GM23338 (cell line): ENCODE results near the gene ALDH18A1. TPM values are rescaled to one million over a fixed set of nuclear protein-coding genes. Genes with fewer than 3 reads are reported as not detected.

Experiments used
- ATAC-seq: fragments of 200-7000 bp; cut with Tn5 transposase; 3 replicates; pipeline ENCODE4 v1.9.1; 2020
- DNase-seq: peaks from one replicate; pipeline ENCODE4 v3.0.0-alpha.2; 2015; ENCODE audit warnings: low spot score
- H2AFZ ChIP-seq: fragments of 200-600 bp; sonication (generic); 2 replicates; pipeline ENCODE4 v1.8.0; 2016; ENCODE audit warnings: antibody characterized with exemption, mild to moderate bottlenecking, moderate library complexity
- H3F3A ChIP-seq: fragments of 200-600 bp; sonication (generic); replicated peaks from 2 replicates; pipeline ENCODE4 v1.8.0; 2017; ENCODE audit warnings: antibody characterized with exemption, mixed run types, low read depth
- H3K27ac ChIP-seq: fragments of 200-600 bp; sonication (generic); 2 replicates; pipeline ENCODE4 v1.6.1; 2016; ENCODE audit warnings: low read depth
- H3K27me3 ChIP-seq: fragments of 200-600 bp; sonication (generic); 2 replicates; pipeline ENCODE4 v1.8.0; 2016; ENCODE audit warnings: mild to moderate bottlenecking, mixed run types, moderate library complexity; ENCODE audit not compliant: insufficient read depth
- H3K36me3 ChIP-seq: fragments of 200-600 bp; sonication (generic); 2 replicates; pipeline ENCODE4 v1.8.0; 2016; ENCODE audit warnings: mild to moderate bottlenecking; ENCODE audit not compliant: insufficient read depth
- H3K4me1 ChIP-seq: fragments of 200-600 bp; sonication (generic); 2 replicates; pipeline ENCODE4 v1.8.0; 2016; ENCODE audit warnings: mild to moderate bottlenecking, moderate library complexity; ENCODE audit not compliant: insufficient read depth
- H3K4me2 ChIP-seq: fragments of 200-600 bp; sonication (generic); 2 replicates; pipeline ENCODE4 v1.7.1; 2017; ENCODE audit warnings: mixed run types
- H3K4me3 ChIP-seq: fragments of 200-600 bp; sonication (generic); 2 replicates; pipeline ENCODE4 v1.6.1; 2016; ENCODE audit warnings: mixed run types
- H3K79me2 ChIP-seq: fragments of 200-600 bp; sonication (generic); replicated peaks from 2 replicates; pipeline ENCODE4 v1.8.0; 2017; ENCODE audit warnings: mild to moderate bottlenecking; ENCODE audit not compliant: insufficient read depth
- H3K9me2 ChIP-seq: fragments of 200-600 bp; sonication (generic); 2 replicates; pipeline ENCODE4 v1.8.0; 2017; ENCODE audit not compliant: insufficient read depth
- H4K20me1 ChIP-seq: fragments of 200-600 bp; sonication (generic); replicated peaks from 2 replicates; pipeline ENCODE4 v1.8.0; 2017; ENCODE audit warnings: mild to moderate bottlenecking; ENCODE audit not compliant: insufficient read depth
- H3K27ac Mint-ChIP-seq: 2 replicates; pipeline ENCODE4 v1.8.0; 2020; ENCODE audit warnings: inconsistent platforms, mild to moderate bottlenecking, moderate library complexity, mixed read lengths
- H3K27me3 Mint-ChIP-seq: 3 replicates; pipeline ENCODE4 v1.8.0; 2022; ENCODE audit warnings: low read depth, mild to moderate bottlenecking, moderate library complexity, mixed read lengths, inconsistent platforms; ENCODE audit not compliant: insufficient read depth, poor library complexity
- H3K36me3 Mint-ChIP-seq: 3 replicates; pipeline ENCODE4 v1.8.0; 2021; ENCODE audit warnings: low read depth, mild to moderate bottlenecking, inconsistent platforms, moderate library complexity, mixed read lengths
- H3K4me1 Mint-ChIP-seq: 3 replicates; pipeline ENCODE4 v1.8.0; 2020; ENCODE audit warnings: mild to moderate bottlenecking, inconsistent platforms, mixed read lengths
- H3K4me3 Mint-ChIP-seq: 3 replicates; pipeline ENCODE4 v1.8.0; 2021; ENCODE audit warnings: moderate library complexity, mild to moderate bottlenecking, inconsistent platforms, mixed read lengths
- H3K9me3 Mint-ChIP-seq: 3 replicates; pipeline ENCODE4 v1.8.0; 2020; ENCODE audit warnings: moderate library complexity, mild to moderate bottlenecking, inconsistent platforms, mixed read lengths
- CREB1 ChIP-seq: fragments of 250-450 bp; sonication (Bioruptor Pico); IDR thresholded peaks from 2 replicates; pipeline ENCODE4 v1.5.0; 2020; ENCODE audit warnings: low read depth, mild to moderate bottlenecking, moderate library complexity
- EZH2 ChIP-seq: fragments of 200-600 bp; sonication (generic); IDR thresholded peaks from one replicate; pipeline ENCODE4 v1.8.0; 2017; ENCODE audit warnings: antibody characterized with exemption, mild to moderate bottlenecking, low read depth; ENCODE audit not compliant: unreplicated experiment
- EZH2phosphoT487 ChIP-seq: fragments of 200-600 bp; sonication (generic); IDR thresholded peaks from one replicate; pipeline ENCODE4 v1.8.1; 2018; ENCODE audit warnings: antibody characterized with exemption; ENCODE audit not compliant: unreplicated experiment
- JUNB ChIP-seq: IDR thresholded peaks from one replicate; pipeline ENCODE4 v1.6.1; 2016; ENCODE audit warnings: antibody characterized with exemption; ENCODE audit not compliant: unreplicated experiment
- NANOG ChIP-seq: IDR thresholded peaks from 2 replicates; pipeline ENCODE4 v1.6.1; 2016; ENCODE audit warnings: antibody characterized with exemption, borderline replicate concordance
- POLR2AphosphoS5 ChIP-seq: IDR thresholded peaks from 2 replicates; pipeline ENCODE4 v1.6.1; 2016; ENCODE audit warnings: antibody characterized with exemption, low read depth
- STAT1 ChIP-seq: IDR thresholded peaks from one replicate; pipeline ENCODE4 v1.6.1; 2016; ENCODE audit warnings: antibody characterized with exemption; ENCODE audit not compliant: unreplicated experiment
- ZNF331 ChIP-seq: fragments of 250-450 bp; sonication (Bioruptor Pico); IDR thresholded peaks from 2 replicates; pipeline ENCODE4 v1.5.0; 2020; ENCODE audit warnings: low read depth, mild to moderate bottlenecking, moderate library complexity
- polyA plus RNA-seq: library from polyadenylated mRNA; unstranded; fragments of >200 nt; fragmentation: Nextera tagmentation; extraction: Ambion mirVana; gene quantifications from 2 replicates; pipeline ENCODE4 v1.2.1, GENCODE V29; 2016
- total RNA-seq: library from RNA; depleted of rRNA; stranded (reverse); fragments of >200 nt; shearing (Covaris generic); gene quantifications from 2 replicates; pipeline ENCODE4 v1.2.3, GENCODE V29; 2014
- TF ChIP-seq, protein P1 (sequence below): fragments of 250-450 bp; sonication (Bioruptor Pico); IDR thresholded peaks from 2 replicates; pipeline ENCODE4 v1.5.0; 2020; ENCODE audit warnings: mild to moderate bottlenecking, moderate library complexity
- TF ChIP-seq, protein P2 (sequence below): IDR thresholded peaks from 2 replicates; pipeline ENCODE4 v1.6.1; 2016; ENCODE audit warnings: antibody characterized with exemption
- TF ChIP-seq, protein P3 (sequence below): IDR thresholded peaks from one replicate; pipeline ENCODE4 v1.6.1; 2018; ENCODE audit warnings: antibody characterized with exemption; ENCODE audit not compliant: unreplicated experiment
- TF ChIP-seq, protein P4 (sequence below), 2 experiments: fragments of 200-600 bp in 1 of 2; sonication (generic) in 1 of 2; conservative IDR thresholded peaks; 2 replicates each; pipeline versions ENCODE4 v1.5.1 to v1.6.1; 2016 to 2017; ENCODE audit warnings: antibody characterized with exemption in 2 of 2, low read depth in 2 of 2, mild to moderate bottlenecking in 2 of 2, moderate library complexity in 1 of 2

The ALDH18A1 gene
- total and polyA plus RNA-seq, 2 experiments from 2014 or later, result 35.1 to 117 TPM

DNA sequence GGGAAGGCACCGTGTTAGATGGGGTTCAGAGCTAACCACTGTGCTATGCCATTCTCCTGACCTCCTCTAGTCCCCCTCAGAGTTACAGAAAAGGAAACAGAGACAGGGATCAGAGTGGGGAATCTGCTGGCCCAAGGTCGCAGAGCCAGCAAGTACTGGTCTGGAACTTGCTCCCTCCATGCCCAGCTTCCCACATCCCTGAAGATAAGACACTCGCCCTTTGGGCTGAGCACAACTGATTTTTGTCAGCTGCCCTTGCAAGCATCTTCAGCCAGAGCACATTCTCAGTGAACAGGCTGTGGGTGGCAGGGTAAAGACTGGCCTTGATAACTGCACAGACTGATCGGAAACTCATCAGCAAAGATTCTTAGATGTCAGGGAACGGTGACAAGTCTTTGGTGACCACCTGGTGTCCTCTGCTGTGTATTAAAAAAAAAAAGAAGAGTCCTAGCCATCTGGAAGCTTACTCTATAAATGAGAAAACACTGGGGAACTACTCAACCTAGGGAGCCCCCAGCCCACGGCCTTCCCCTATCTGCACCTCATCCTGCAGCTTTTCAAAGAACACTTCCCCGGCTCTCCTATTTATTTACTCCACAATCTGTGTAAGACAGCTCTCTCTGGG is 94.1 kb downstream of the ALDH18A1 start:
- H3K27ac ChIP-seq, result no peak overlapping the region; the same call in 1 of the 2 replicates

More for the DNA sequence above, 94.1 kb downstream of the ALDH18A1 start:
- no peaks in the 10 kb centered on the region for H3K9me2 ChIP-seq
- H3K79me2 ChIP-seq, result peaks cover 17% of the 10 kb centered on the region
- H3K4me3 ChIP-seq, result no peak overlapping the region
- ATAC-seq (no peak), DNase-seq (no peak)
- Mint-ChIP-seq H3K27me3 (peaks cover 13% of the 10 kb centered on the region), H3K9me3 (no peaks in the 10 kb centered on the region), H3K4me3 (peak overlapping the region; percentile 74; the same call in 1 of the 3 replicates), H3K27ac (no peak overlapping the region), H3K4me1 (peaks cover 35% of the 10 kb centered on the region), H3K36me3 (no peaks in the 10 kb centered on the region)
- H3K4me2 ChIP-seq, result no peak overlapping the region
- H4K20me1 ChIP-seq, result peaks cover 10% of the 10 kb centered on the region; the same call in 1 of the 2 replicates
- 0 out of 2 replicates have a peak overlapping the region, but pooled peaks have one; percentile 21 for H2AFZ ChIP-seq
- H3K27me3 ChIP-seq, result peaks cover 4% of the 10 kb centered on the region; the same call in 1 of the 2 replicates
- H3K36me3 ChIP-seq, result no peaks in the 10 kb centered on the region
- H3K4me1 ChIP-seq, result peaks cover 28% of the 10 kb centered on the region
- peaks cover 7% of the 10 kb centered on the region; the same call in 1 of the 2 replicates for H3F3A ChIP-seq
- TF ChIP-seq ZNF331 (CRISPR knock-in tag), result no peak
- no peak for TF ChIP-seq STAT1
- no peak for TF ChIP-seq EZH2
- TF ChIP-seq, protein P1, sequence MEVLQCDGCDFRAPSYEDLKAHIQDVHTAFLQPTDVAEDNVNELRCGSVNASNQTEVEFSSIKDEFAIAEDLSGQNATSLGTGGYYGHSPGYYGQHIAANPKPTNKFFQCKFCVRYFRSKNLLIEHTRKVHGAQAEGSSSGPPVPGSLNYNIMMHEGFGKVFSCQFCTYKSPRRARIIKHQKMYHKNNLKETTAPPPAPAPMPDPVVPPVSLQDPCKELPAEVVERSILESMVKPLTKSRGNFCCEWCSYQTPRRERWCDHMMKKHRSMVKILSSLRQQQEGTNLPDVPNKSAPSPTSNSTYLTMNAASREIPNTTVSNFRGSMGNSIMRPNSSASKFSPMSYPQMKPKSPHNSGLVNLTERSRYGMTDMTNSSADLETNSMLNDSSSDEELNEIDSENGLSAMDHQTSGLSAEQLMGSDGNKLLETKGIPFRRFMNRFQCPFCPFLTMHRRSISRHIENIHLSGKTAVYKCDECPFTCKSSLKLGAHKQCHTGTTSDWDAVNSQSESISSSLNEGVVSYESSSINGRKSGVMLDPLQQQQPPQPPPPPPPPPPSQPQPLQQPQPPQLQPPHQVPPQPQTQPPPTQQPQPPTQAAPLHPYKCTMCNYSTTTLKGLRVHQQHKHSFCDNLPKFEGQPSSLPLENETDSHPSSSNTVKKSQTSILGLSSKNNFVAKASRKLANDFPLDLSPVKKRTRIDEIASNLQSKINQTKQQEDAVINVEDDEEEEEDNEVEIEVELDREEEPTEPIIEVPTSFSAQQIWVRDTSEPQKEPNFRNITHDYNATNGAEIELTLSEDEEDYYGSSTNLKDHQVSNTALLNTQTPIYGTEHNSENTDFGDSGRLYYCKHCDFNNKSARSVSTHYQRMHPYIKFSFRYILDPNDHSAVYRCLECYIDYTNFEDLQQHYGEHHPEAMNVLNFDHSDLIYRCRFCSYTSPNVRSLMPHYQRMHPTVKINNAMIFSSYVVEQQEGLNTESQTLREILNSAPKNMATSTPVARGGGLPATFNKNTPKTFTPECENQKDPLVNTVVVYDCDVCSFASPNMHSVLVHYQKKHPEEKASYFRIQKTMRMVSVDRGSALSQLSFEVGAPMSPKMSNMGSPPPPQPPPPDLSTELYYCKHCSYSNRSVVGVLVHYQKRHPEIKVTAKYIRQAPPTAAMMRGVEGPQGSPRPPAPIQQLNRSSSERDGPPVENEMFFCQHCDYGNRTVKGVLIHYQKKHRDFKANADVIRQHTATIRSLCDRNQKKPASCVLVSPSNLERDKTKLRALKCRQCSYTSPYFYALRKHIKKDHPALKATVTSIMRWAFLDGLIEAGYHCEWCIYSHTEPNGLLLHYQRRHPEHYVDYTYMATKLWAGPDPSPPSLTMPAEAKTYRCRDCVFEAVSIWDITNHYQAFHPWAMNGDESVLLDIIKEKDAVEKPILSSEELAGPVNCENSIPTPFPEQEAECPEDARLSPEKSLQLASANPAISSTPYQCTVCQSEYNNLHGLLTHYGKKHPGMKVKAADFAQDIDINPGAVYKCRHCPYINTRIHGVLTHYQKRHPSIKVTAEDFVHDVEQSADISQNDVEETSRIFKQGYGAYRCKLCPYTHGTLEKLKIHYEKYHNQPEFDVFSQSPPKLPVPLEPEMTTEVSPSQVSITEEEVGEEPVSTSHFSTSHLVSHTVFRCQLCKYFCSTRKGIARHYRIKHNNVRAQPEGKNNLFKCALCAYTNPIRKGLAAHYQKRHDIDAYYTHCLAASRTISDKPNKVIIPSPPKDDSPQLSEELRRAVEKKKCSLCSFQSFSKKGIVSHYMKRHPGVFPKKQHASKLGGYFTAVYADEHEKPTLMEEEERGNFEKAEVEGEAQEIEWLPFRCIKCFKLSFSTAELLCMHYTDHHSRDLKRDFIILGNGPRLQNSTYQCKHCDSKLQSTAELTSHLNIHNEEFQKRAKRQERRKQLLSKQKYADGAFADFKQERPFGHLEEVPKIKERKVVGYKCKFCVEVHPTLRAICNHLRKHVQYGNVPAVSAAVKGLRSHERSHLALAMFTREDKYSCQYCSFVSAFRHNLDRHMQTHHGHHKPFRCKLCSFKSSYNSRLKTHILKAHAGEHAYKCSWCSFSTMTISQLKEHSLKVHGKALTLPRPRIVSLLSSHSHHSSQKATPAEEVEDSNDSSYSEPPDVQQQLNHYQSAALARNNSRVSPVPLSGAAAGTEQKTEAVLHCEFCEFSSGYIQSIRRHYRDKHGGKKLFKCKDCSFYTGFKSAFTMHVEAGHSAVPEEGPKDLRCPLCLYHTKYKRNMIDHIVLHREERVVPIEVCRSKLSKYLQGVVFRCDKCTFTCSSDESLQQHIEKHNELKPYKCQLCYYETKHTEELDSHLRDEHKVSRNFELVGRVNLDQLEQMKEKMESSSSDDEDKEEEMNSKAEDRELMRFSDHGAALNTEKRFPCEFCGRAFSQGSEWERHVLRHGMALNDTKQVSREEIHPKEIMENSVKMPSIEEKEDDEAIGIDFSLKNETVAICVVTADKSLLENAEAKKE (CRISPR knock-in tag), result no peak
- no peak for TF ChIP-seq NANOG
- TF ChIP-seq, protein P2, sequence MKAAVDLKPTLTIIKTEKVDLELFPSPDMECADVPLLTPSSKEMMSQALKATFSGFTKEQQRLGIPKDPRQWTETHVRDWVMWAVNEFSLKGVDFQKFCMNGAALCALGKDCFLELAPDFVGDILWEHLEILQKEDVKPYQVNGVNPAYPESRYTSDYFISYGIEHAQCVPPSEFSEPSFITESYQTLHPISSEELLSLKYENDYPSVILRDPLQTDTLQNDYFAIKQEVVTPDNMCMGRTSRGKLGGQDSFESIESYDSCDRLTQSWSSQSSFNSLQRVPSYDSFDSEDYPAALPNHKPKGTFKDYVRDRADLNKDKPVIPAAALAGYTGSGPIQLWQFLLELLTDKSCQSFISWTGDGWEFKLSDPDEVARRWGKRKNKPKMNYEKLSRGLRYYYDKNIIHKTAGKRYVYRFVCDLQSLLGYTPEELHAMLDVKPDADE, result no peak
- TF ChIP-seq EZH2phosphoT487, result no peak
- TF ChIP-seq CREB1 (CRISPR knock-in tag), result no peak
- TF ChIP-seq, protein P3, sequence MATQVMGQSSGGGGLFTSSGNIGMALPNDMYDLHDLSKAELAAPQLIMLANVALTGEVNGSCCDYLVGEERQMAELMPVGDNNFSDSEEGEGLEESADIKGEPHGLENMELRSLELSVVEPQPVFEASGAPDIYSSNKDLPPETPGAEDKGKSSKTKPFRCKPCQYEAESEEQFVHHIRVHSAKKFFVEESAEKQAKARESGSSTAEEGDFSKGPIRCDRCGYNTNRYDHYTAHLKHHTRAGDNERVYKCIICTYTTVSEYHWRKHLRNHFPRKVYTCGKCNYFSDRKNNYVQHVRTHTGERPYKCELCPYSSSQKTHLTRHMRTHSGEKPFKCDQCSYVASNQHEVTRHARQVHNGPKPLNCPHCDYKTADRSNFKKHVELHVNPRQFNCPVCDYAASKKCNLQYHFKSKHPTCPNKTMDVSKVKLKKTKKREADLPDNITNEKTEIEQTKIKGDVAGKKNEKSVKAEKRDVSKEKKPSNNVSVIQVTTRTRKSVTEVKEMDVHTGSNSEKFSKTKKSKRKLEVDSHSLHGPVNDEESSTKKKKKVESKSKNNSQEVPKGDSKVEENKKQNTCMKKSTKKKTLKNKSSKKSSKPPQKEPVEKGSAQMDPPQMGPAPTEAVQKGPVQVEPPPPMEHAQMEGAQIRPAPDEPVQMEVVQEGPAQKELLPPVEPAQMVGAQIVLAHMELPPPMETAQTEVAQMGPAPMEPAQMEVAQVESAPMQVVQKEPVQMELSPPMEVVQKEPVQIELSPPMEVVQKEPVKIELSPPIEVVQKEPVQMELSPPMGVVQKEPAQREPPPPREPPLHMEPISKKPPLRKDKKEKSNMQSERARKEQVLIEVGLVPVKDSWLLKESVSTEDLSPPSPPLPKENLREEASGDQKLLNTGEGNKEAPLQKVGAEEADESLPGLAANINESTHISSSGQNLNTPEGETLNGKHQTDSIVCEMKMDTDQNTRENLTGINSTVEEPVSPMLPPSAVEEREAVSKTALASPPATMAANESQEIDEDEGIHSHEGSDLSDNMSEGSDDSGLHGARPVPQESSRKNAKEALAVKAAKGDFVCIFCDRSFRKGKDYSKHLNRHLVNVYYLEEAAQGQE, result no peak
- no peak for TF ChIP-seq POLR2AphosphoS5
- no peak for TF ChIP-seq JUNB
- TF ChIP-seq, protein P4, sequence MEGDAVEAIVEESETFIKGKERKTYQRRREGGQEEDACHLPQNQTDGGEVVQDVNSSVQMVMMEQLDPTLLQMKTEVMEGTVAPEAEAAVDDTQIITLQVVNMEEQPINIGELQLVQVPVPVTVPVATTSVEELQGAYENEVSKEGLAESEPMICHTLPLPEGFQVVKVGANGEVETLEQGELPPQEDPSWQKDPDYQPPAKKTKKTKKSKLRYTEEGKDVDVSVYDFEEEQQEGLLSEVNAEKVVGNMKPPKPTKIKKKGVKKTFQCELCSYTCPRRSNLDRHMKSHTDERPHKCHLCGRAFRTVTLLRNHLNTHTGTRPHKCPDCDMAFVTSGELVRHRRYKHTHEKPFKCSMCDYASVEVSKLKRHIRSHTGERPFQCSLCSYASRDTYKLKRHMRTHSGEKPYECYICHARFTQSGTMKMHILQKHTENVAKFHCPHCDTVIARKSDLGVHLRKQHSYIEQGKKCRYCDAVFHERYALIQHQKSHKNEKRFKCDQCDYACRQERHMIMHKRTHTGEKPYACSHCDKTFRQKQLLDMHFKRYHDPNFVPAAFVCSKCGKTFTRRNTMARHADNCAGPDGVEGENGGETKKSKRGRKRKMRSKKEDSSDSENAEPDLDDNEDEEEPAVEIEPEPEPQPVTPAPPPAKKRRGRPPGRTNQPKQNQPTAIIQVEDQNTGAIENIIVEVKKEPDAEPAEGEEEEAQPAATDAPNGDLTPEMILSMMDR (conservative IDR thresholded peaks at IDR 0.05; ENCODE audit: low read depth in 2 of 2), result no peak
